IPS DF 4.7 (cell line): ENCODE results near the gene LELP1.
"Not testable (repeated sequence)": the region's sequence is repeated elsewhere in the genome, so short reads cannot be mapped to it uniquely, and the experiment has no call there.

ENCODE experiments used
- DNase-seq: peaks from one replicate; pipeline ENCODE4 v3.0.0-alpha.2; 2013; ENCODE audit warnings: low spot score; ENCODE audit errors: extremely low read depth

Gene LELP1

DNA sequence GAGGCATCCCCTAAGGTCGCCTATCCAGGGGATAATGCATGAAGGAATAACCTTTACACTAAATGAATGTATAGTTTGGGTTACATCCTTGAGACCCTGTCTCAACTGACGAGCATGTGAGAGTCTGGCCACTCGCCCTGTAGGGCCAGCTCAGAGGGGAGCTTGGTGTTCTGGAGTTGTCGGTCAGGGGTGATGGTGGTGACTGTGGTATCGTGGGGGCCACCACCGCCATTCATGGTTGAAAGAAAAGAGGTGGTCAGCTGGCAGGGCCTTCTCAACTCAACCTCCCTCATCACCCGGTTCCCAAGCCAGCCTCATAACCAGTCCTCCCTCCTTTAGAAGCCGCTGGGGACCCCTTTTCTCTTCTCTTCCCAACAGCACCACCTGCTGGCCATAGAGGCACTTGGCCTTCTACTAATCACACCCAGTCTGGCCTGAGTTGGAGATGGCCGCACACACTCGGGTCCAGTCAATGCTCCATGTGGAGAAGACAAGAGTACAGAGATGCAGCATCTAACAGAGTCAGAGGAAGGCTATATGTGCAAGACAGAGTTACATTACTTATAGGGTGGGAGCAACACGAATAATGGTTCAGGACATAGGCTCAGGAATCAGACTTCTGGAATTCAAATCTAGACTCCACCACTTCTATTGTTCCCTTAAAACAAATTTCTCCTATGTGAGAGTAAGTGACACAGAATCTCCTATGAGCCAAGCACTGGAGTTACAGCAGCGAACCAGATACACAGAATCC is 26.0 kb downstream of the LELP1 start:
- not testable (repeated sequence) for DNase-seq

DNA sequence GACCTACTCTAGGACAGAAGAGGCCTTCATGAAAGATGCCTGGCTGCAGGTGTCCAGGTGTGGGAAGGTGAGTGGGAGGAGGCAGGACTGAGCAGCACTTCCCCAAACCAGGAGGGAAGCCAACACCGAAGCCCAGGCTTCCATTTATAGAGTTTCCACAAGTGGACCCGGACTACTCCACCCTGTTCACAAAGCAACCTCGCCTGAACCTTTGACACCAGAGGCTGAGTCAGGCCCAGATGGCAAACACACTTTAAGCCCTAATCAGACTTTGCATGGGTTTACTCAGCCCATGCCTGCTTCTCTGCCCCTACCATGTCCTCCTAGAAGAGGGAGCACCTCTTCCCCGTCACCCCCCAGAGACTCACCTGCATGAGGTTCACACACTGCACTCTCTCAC is 28.1 kb downstream of the LELP1 start:
- no peak for DNase-seq

DNA sequence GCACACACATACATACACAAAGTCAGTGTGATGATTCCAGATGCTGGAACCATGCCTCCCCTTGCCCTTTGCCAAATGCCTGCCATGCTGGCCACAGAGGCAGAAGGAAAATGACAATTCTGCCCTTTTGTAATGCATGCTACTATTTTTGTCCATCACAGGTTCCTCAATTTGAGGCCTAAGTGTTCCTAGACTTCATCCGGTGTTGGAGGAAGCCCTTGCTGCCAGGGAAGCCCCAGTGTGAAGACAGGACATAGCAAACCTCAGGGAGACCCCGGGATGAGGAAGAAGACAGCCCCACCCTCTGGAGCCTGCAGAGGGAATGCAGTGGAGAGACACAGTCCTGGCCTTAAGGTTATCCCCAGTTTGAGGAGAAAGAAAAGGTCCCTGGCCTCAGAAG is 28.6 kb downstream of the LELP1 start:
- no peak for DNase-seq

DNA sequence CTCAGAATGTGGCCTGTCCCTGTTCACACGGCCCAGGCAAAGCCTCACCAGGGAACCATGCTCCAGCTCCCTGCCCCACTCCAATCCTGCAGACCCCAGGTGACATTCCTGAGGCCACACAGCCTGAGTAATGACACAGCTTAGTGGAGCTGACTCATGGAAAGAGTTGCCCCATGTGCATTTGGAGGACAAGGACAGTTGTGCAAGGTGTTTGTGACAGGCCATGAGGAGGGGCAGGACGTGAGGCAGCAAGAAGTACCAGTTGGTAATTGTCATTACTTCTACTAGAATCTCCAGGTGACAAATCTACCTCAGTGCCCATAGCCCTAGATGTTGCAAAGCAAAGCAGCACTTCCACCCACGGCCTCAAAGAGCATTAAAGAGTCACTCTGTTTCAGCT is 29.3 kb downstream of the LELP1 start:
- no peak for DNase-seq

DNA sequence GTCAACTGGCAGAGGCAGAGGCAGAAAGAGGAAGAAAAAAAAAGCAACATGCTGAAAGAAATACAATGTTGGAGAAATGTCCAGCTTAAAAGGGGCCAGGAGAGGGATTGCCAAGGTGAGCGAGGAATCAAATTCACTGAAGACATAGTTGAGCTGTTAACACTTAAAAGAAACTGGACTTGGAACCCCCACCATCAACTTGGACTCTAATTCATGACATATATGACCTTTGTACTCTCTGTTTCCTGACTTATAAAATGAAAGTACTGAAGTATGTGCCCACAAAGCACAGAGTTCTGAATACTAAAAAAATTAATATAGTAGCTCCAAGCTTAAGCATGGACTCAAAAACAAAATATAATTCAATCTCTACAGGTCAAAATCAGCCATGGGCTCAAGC is 30.2 kb downstream of the LELP1 start:
- DNase-seq, result no peak

DNA sequence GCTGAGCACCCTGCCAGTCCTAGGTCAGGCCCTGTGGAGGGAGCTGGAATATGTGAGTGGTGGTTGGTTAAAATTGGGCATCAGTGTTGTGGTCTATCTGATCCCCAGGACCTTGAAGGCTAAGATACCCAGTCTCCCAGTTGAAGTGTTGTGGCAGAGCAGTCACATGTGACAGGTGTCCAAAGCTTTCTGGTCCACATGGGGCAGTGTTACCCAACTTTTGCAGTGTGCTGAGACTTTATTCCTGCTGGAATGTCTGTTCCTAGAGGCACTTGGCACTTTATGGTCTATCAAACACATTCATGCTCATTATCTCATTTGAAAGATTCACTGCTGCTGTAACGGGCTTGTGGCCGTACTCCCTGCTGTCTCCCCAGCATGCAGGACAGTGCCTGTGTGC is 35.3 kb downstream of the LELP1 start:
- DNase-seq, result no peak

DNA sequence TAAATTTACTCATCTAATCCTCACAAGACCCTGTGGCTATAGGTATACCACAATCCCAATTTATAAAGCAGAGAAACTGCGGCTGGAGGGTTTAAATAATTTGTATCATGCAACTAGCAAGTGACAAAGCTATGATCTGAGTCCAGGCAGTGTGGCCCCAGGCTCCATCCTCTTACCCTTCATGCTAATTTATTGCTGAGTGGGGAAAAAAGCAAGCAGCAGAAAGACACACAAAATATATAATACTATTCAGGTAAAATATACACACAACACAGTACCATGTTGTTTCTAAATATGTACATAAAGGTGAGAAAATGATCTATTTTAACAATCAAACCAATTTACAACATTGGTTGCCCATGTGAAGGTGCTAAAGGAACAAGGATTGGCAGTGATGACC is 38.9 kb downstream of the LELP1 start:
- no peak for DNase-seq

DNA sequence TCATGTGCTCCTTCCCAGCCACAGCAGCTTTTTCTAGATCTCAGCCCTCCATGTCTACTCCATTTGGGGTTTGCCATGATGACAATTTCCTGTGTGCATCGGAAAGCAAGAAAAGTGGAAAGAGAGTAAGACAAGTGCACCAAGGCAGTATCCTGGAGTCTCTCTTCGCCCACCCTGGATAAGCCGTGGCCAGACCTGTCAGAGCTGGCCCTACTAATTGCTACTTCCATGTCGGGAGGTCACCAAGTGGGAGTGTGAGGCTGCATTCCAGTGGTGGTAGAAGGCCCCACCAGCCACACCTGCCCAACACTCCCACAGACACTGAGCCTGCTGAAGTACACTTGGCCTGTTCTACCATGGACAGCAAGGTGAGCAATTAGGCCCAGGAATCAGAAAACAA is 42.2 kb downstream of the LELP1 start:
- DNase-seq, result no peak

DNA sequence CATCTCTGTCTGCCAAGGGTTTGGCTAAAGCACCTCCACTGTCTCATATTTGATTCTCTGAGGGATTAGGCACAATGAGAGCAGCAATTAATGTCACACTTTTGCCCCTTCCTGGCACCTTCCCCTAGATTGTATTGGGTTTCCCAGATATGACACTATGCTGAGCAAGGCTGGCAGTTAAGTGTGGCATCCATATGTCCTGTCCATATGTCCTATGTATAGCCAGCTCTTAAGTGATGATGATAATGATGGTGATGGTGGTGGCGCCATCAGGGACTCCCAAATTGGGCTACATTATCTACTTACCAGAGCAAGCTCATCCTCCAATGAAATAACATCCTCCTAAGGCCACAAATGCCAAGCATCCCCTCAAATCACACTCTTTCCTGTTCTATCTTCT is 42.8 kb downstream of the LELP1 start:
- DNase-seq, result no peak

DNA sequence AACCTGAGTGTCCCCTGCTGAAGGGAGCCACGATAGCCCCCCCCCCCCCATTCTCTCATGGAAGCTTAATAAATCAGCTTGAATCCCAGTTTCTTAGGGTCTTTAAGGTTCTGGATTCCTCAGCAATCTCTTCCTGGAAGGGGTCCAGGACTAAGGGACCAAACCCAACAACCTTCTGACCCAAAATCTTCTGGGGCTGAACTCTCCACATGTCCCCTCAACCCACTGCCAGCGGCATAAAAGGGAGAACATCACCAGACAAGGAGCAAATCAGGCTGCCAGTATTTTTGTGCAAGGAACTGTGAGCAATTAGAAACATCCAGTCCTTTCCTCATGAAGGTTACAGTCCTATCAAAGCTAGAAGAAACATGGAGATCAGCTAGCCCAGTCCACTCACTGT is 43.6 kb downstream of the LELP1 start:
- DNase-seq, result no peak

DNA sequence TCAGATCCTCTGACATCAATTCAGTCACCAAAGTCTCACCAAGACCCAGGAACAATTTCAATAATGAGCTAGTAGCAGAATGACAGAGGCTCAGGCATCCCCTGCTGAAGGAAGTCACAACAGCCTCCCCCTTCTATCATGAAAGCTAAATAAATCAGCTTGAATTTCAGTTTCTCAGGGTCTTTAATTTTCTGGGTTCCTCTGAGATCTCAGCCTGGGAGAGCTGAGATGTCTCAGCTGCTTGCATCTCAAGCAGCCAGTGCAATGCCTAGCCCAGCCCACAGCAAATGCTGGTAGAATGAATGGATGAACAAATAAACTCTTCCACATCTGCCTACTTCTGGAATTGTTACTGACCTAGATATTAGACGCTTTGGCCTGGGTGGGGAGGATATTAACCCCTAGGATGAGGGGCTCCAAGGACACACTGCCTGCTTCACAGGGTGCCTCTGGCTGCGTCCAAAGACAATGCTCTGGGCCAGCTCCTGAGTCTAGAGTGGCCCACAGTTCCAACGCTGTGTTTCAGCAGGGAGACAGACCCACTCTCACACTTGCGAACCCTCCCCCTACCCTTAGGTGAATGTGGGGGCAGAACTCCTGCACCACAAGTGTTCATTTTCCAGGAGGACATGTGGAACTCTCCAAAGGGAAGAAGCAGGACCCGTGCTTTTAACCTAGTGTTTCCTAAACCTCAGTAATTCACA is 45.1 kb downstream of the LELP1 start:
- no peak for DNase-seq

DNA sequence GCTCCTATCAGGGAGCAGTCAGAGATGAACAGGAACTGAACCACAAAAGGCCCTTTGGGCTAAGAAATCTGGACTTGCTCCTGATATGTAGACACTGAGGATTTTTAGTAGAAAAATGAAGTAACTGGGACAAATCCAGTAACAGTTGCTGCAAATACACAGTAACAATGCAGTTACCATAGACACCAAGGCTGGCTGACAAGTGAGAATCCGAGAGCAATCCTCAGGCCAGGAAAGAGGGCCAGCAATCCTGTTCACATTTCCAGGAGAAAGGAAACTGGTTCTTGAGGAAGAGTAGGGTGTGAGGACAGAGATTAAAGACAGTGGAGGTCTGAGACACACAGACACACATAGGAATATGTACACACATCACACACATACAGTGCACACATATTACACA is 46.9 kb downstream of the LELP1 start:
- no peak for DNase-seq

DNA sequence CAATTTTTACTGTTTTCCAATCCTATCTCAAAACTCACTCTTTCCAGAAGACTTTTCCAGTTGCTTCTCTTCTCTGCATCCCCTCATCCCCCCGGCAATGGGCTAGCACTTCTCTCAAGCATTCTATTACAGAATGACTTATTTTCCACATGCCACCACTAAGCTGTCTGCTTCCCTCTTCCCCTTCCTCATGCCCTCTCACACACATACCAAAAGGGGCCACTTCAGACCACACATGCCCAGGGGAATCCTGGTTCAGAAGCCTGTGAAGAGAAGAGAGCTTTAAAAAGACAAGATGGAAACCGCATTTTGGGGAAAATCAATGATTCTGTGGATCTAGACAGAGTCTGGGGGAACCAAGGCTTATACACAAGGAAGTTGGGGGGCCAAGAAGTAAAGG is 47.9 kb downstream of the LELP1 start:
- no peak for DNase-seq

DNA sequence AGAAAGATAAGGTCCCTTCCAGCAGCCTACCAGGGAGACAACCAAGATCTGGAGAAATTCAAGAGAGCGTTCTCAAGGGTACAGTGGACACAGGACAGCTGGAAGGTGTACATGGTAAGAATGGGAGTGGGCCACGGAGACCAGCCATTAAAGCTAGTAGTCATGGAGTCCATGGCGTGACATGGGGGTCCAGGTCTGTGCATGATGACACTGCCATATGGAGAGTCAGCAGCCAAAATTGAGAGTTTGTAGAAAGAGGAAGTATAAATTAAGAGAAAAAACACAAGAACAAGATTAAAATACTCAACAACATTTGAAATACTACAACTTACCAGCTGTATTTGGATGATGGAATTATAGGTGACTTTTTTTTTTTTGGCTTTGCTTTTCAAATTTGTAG is 48.3 kb downstream of the LELP1 start:
- DNase-seq, result no peak

DNA sequence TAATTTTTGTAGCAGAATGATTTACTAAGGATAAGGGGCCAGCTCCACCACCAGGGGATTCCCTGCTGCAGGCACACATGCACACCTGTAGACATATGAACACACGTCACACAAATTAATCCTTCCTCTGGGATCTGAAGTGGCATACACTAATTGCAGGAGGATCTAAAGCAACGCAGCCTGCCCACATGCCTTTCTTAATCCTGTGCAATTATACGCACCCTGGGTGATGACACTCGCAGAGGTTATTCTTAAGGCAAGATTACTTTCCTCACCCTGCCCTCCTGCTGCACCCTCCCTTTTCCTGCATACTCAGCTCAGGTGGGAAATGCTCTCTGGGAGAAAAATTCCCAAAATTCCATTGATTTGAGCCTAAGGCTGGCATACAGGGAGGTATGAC is 48.8 kb downstream of the LELP1 start:
- no peak for DNase-seq

DNA sequence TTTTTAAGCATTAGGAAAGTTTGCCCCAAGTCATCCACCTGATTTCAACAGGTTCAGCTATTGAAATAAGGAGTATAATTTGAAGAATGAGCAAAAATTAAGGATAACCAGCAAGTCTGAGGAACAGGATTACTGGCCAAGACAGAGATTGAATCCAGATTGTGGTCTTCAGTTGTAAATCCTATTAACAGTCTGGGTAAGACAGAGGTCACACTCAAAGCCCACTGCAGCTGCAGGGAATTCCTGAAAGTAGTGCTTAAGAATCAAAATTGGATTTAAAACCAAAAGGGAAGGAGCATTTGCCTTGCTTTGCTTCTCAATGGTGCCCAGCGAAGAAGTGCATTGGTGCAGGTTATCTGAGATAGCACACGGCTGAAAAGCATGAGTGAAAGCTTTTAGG is 49.8 kb downstream of the LELP1 start:
- DNase-seq, result no peak

DNA sequence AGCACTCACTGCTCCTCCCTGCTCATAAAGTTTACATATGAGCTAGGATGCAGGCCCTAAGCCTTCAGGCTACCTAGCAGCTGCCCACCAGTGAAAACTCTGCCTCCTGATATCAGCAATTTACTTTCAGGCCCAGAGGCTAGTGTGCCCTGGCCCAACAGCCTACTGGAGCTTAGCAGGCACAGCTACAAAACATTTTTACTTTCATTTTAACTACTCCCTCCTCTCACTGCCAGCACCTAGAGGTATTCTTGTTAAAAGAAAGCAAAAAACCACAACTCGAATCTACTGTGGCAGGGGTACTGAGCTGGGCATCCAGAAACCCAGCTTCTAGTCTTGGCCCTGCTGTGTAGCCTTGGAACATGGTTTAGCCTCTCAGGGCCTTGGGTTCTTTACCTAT is 50.5 kb downstream of the LELP1 start:
- no peak for DNase-seq
